HL-60/S4 treated with retinoic acid at 250 ng/mL for 4 days and 3 days (cell line): ENCODE measurements around the gene PPOX.

Experiments used
- in situ Hi-C: fragments of 300-500 bp; cut with MboI; formaldehyde crosslinking; loops from 2 replicates; pipeline ENCODE4 v1.7.0; 2022; ENCODE audit warnings: low sequenced_read_pairs

Gene PPOX

DNA sequence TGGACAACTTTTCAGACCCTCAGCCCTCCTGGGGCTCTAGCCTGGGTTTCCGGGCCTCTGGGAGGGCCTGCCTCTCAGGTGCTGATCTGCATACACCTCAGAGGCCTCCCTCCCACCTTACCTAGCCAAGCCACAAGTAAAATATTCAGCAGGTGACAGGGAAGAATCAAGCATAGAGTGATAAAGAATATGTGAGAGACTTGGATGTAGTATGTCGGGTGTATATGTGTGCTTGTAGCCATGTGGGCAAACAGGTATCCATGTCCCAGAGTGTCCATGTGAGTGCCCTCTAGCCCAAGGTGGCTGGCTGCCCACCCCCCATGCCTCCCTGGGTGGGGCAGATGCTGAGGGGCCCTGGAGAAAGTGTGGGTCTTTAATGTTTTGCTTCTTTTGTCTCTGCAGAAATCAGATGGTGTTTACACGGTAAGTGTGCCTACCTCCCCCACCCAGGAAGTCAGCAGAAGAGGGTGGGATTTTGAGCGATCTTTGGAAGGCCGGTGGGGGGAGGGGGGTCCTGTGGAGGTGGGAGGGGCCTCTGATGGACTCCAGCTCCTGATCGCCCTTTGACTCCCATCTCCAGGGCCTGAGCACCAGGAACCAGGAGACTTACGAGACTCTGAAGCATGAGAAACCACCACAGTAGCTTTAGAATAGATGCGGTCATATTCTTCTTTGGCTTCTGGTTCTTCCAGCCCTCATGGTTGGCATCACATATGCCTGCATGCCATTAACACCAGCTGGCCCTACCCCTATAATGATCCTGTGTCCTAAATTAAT, 52.3 kb downstream of the PPOX start:
- in situ Hi-C loops = loop anchor here (25.0 kb wide), 1 partner anchor 519 kb away; the partner anchor contains the start of gene DUSP12

DNA sequence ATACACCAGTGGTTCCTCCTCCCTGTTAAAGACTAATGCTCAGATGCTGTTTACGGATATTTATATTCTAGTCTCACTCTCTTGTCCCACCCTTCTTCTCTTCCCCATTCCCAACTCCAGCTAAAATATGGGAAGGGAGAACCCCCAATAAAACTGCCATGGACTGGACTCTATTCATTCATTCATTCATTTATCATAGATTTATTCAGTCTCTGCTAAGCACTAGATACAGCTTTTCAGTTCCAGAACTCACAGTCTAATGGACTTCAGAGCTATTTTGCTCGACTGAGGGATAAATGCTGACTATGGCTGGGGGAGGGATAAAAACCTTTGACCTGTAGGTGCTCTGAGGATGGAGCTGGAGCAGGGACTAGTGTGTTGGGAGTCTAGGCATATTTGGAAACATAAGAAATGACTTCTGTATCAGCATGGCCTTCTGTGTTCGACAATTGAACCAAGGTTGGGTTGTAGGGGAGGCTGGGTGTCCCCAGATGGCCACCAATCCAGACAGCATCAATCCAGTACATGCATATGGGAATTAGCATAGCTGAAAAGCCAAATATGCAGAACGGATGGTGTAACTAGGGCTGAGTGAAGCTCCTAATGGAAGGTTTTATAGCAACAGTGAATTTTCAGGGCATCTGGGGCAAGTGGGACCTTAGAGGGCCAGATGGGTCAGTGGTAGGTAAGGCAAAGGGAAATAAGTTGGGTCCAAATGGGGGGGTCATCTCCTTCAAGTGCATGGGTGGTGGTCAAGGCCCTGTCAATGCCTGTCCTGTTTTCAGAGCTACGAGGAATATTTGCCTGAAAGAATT, 53.1 kb downstream of the PPOX start:
- in situ Hi-C loops = loop anchor here (25.0 kb wide), 1 partner anchor 518 kb away; the partner anchor contains the start of gene DUSP12

DNA sequence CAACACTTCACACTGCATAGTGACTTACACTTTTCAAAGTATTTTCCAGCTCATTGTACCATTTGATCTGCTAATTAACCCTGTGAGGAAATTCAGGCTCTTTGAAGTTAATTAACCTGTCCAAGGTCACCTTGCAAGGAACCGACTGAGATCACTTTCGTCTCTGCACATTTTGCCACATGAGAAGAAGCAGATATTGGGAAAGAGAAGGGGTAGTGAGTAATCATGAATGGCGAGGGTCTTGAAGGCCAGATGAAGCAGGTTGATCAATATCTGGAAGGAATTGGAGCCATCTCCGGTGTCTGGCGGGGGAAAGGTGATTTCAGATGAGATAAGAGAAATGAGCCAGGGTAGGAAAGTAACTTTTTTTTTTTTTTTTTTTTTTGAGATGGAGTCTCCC, 53.8 kb downstream of the PPOX start:
- in situ Hi-C loops = loop anchor here (10.0 to 25.0 kb wide), 2 partner anchors 155 to 517 kb away; partner anchors contain the start of gene DUSP12
